ENCODE measurements around the gene DDA1. TPM values are rescaled to one million over a fixed set of nuclear protein-coding genes. Genes with fewer than 3 reads are reported as not detected.

The DDA1 gene
- total and polyA plus RNA-seq, 8 donors: 6.1 to 25.4 (median 11.6) TPM

- no peak overlapping the region for H3K4me3 ChIP-seq
- intact Hi-C loops (cut with DNase I): loop anchor here in 2 of 3 donors (10.0 kb wide), 1 partner anchor 221 kb away; no protein-coding TSS in a partner anchor
- H3K27me3 ChIP-seq: peaks cover 0 to 5% (median 0%) of the 10 kb centered on the region in 4 donors
- FAIRE-seq: no peak
- H3K9me3 ChIP-seq: no peaks in the 10 kb centered on the region
- 85 to 86% methylated on average over 11 of the region's 11 CpGs for WGBS, 2 donors
- no peak for DNase-seq
- peaks cover 0 to 4% (median 0%) of the 10 kb centered on the region in 3 donors for H3K4me1 ChIP-seq
- no peak for TF ChIP-seq CTCF (IDR thresholded peaks at IDR 0.05)
- no peak overlapping the region for H3K27ac ChIP-seq
- no peaks in the 10 kb centered on the region for H3K36me3 ChIP-seq
- no peak for ATAC-seq
Measured at GRCh38 chr19:17286263-17286662, 23.1 kb upstream of the DDA1 start.

GRCh38 chr19:17286752-17287151 lies 22.6 kb upstream of the DDA1 start:
- Histone ChIP-seq H3K4me1 (peaks cover 0 to under 1% (median 0%) of the 10 kb centered on the region in 3 donors), H3K27ac (no peak overlapping the region), H3K36me3 (no peaks in the 10 kb centered on the region), H3K9me3 (no peaks in the 10 kb centered on the region), H3K4me3 (no peak overlapping the region), H3K27me3 (peaks cover 0 to under 1% (median 0%) of the 10 kb centered on the region in 4 donors)
- ATAC-seq: no peak
- TF ChIP-seq CTCF (IDR thresholded peaks at IDR 0.05): no peak
- no peak for FAIRE-seq
- WGBS, 2 donors: 71 to 78% methylated on average over 9 of the region's 9 CpGs
- no peak for DNase-seq
- intact Hi-C loops (cut with DNase I): loop anchor here in 2 of 3 donors (10.0 kb wide), 1 partner anchor 222 kb away; no protein-coding TSS in a partner anchor

DNA sequence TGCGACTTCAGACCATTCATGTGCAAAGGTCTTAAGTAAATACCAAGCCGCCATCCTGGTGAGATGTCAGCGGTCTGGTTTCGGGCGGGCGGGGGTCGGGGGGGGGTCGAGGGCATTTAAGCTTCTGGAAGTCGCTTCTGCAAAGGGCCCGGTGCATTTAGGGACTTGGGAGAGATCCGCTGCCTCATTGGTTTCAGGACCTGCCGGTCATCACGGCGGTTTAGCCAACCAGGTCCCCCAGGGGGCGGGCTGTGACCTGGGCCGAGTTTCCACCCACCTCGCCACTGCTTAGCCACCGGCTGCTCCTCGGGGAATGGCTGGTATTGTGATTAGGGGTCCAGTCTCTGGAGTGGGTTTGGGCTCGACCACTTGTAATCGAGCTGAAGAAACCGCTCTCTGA lies 19.9 kb upstream of the DDA1 start:
- no peak overlapping the region for H3K27ac ChIP-seq
- DNase-seq (peak in 4 of 6 donors; percentile 45 to 74 (median 60)), FAIRE-seq (no peak), ATAC-seq (peak in 3 of 4 donors; percentile 28 to 55 (median 32))
- H3K36me3 ChIP-seq: no peaks in the 10 kb centered on the region
- no peaks in the 10 kb centered on the region for H3K9me3 ChIP-seq
- 17 to 21% methylated on average over 22 of the region's 22 CpGs for WGBS, 2 donors
- H3K27me3 ChIP-seq: no peaks in the 10 kb centered on the region
- no peaks in the 10 kb centered on the region for H3K4me1 ChIP-seq
- no peak for TF ChIP-seq CTCF (IDR thresholded peaks at IDR 0.05)
- H3K4me3 ChIP-seq: no peak overlapping the region
- intact Hi-C loops (cut with DNase I): loop anchor here in 2 of 3 donors (10.0 kb wide), 1 partner anchor 225 kb away; no protein-coding TSS in a partner anchor

GRCh38 chr19:17292301-17293074 lies 16.9 kb upstream of the DDA1 start:
- Histone ChIP-seq H3K4me1 (no peaks in the 10 kb centered on the region), H3K27ac (peak overlapping the region in 1 of 4 donors; percentile 46), H3K4me3 (peak overlapping the region in 3 of 4 donors; percentile 4 to 54 (median 28)), H3K9me3 (no peaks in the 10 kb centered on the region), H3K36me3 (no peaks in the 10 kb centered on the region), H3K27me3 (no peaks in the 10 kb centered on the region)
- peak in 5 of 6 donors; percentile 36 to 82 (median 59) for DNase-seq
- TF ChIP-seq CTCF (IDR thresholded peaks at IDR 0.05): peak in 2 of 4 donors; percentile 26 to 29
- 44 to 52% methylated on average over 46 of the region's 46 CpGs for WGBS, 2 donors
- intact Hi-C loops (cut with DNase I): no loop called here
- peak; percentile 67 to 95 (median 88) for ATAC-seq
- FAIRE-seq: no peak

DNA sequence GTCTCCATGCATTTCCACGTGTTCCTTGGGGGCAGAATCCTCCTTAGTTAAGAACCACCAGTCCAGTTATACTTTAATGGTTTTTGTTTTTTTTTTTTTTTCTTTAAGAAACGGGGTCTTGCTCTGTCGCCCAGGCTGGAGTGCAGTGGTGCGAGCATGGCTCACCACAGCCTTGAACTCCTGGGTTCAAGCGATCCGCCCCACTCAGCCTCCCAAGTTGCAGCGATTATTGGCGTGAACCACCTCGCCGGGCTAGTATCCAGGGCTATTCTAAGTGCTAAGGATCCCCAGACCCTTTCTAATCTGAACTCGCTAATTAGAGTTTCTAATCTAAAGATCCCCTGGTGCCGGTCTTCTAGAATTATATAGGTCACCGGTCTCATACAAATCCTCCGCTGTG lies 15.8 kb upstream of the DDA1 start:
- H3K9me3 ChIP-seq: no peaks in the 10 kb centered on the region
- no peak for ATAC-seq
- no peaks in the 10 kb centered on the region for H3K27me3 ChIP-seq
- WGBS, 2 donors: 93% methylated on average over 14 of the region's 14 CpGs
- no peak for FAIRE-seq
- intact Hi-C loops (cut with DNase I): no loop called here
- H3K4me3 ChIP-seq: no peak overlapping the region
- no peaks in the 10 kb centered on the region for H3K36me3 ChIP-seq
- no peak for DNase-seq
- H3K27ac ChIP-seq: no peak overlapping the region
- no peaks in the 10 kb centered on the region for H3K4me1 ChIP-seq
- TF ChIP-seq CTCF (IDR thresholded peaks at IDR 0.05): no peak

Measured in pancreas (tissue), 10 donors.